Activated CD4-positive, alpha-beta T cell treated with anti-CD3 and anti-CD28 coated beads, Interleukin-2, amount 50 U/mL, for 48 hours (primary cell): ENCODE measurements around the gene ZBTB4.

Experiments
- DNase-seq, 2 experiments: peaks; one replicate each; pipeline ENCODE4 v3.0.0-alpha.2; 2020

Gene ZBTB4

GRCh38 chr17:7416323-7416722 is 63.1 kb downstream of the ZBTB4 start:
- no peak for DNase-seq

- no peak for DNase-seq
Measured at GRCh38 chr17:7415784-7416183, 63.6 kb downstream of the ZBTB4 start.

GRCh38 chr17:7414837-7415236 is 64.6 kb downstream of the ZBTB4 start:
- no peak for DNase-seq

- DNase-seq: no peak
Measured at GRCh38 chr17:7413346-7413985, 66.0 kb downstream of the ZBTB4 start.

- DNase-seq: no peak
Measured at GRCh38 chr17:7411427-7411750, 68.0 kb downstream of the ZBTB4 start.

DNA sequence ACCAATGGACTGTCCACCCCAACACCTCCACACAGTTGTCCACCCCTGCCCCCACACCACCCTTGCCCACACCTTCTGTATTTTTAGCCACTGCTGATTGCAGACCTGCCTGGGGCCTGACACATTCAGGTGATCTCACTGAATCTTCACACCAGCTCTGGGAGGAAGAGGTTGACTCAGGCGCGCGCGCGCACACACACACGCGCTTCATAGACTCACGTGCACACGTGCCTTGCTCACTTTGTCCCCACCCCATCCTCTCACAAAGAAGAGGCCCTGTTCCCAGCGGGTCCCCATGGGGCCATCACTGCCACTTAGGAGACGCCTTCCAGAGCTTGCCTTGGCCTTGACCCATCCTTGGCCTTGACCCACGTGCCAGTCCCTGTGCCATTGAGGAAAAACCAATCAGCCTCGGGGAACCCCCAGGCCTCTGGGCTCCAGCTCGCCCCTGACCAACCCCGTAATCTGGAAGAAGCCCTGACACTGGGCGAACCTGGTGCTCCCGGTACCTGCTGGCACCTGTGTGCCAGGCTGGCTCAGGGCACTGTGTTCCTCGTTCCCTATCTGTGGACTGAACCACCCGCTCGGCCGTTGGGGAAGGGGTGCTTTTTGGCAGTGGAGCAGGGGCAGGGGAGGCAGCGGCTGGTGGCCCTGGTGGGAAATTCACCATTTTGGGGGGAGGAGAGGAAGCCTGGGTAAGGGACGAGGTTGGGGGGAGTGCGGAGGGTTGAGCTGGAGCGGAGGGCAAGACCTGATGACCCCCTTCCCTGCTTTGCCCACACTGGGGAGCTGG is 68.6 kb downstream of the ZBTB4 start:
- no peak for DNase-seq

DNA sequence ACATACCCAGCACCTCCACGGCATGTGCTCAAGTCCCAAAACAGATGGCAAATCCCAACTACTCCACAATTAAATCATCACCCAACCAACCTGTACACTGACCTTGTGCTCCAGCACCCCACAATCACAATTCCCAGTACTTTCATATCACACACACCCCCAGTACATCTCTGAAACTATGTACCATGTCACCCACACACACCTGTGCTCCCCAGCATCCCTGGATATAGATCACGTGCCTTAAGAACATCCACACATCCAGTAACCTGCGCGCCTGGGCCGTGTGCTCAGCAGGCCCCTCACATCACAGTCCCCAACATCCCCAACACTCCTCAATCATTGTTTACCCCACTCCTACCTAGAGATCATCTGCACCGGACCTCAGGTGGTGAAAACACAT is 69.7 kb downstream of the ZBTB4 start:
- no peak for DNase-seq
